K562 (cell line): Measurements from ENCODE around the gene TNIP2. TPM values are rescaled to one million over a fixed set of nuclear protein-coding genes. Genes with fewer than 3 reads are reported as not detected.

Experiments used
- ATAC-seq: fragments of 200-7000 bp; cut with Tn5 transposase; 3 replicates; pipeline ENCODE4 v1.9.1; 2020; ENCODE audit warnings: moderate library complexity
- BruUV-seq: library from RNA; stranded (reverse); fragments of 400-500 nt; replicated peaks from 2 replicates; lab custom pipeline; 2021; lab: Mats Ljungman, UMichigan
- CTCF ChIA-PET: fragments of 300-600 bp; formaldehyde crosslinking; extraction: SDS; loops from one replicate; lab custom pipeline; 2021; ENCODE audit warnings: low intra/inter-chr PET ratio; lab: Yijun Ruan, JAX
- POLR2A ChIA-PET: fragments of 300-600, 350-650 bp; sonication (Branson Sonifier 250); formaldehyde crosslinking; extraction: SDS; loops from one replicate; lab custom pipeline; 2021; ENCODE audit warnings: antibody characterized with exemption, inconsistent platforms; lab: Yijun Ruan, JAX
- DNase-seq, 4 experiments: peaks; one replicate each; pipeline versions ENCODE4 v3.0.0 to v3.0.0-alpha.2; 2011 to 2018; ENCODE audit warnings: low spot score in 3 of 4, mixed read lengths in 3 of 4; ENCODE audit errors: extremely low read depth in 1 of 4
- FAIRE-seq: peaks from 2 replicates; lab custom pipeline; 2011; peaks lifted over from hg19 to GRCh38; lab: Jason Lieb, UNC
- H2AFZ ChIP-seq: 2 replicates; pipeline ENCODE4 v1.6.0; 2011; ENCODE audit warnings: low read depth, low read length, control low read depth, inconsistent platforms
- H3K27ac ChIP-seq: fragments of 200-600 bp; 3 replicates; pipeline ENCODE4 v1.8.0; 2011; ENCODE audit warnings: low read depth, mild to moderate bottlenecking, control low read depth, inconsistent platforms, low read length, moderate library complexity, mixed read lengths; ENCODE audit errors: extremely low read depth
- H3K27me3 ChIP-seq, 2 experiments: fragments of 300-600 bp in 1 of 2; 2 replicates in 1 of 2; 3 replicates in 1 of 2; pipeline versions ENCODE4 v1.6.0 to v1.8.0; 2011; ENCODE audit warnings: inconsistent platforms in 2 of 2, low read length in 2 of 2, mild to moderate bottlenecking in 1 of 2, mixed read lengths in 1 of 2, moderate library complexity in 1 of 2; ENCODE audit not compliant: control insufficient read depth in 2 of 2, insufficient read depth in 2 of 2
- H3K36me3 ChIP-seq: fragments of 300-600 bp; 3 replicates; pipeline ENCODE4 v1.8.0; 2011; ENCODE audit warnings: mild to moderate bottlenecking, low read length, inconsistent platforms; ENCODE audit not compliant: control insufficient read depth, insufficient read depth
- H3K4me1 ChIP-seq, 2 experiments: fragments of 200-600 bp in 1 of 2; replicated peaks in 1 of 2; 2 replicates in 1 of 2; 3 replicates in 1 of 2; pipeline versions ENCODE4 v1.5.1 to v1.8.0; 2011; ENCODE audit warnings: inconsistent platforms in 2 of 2, low read length in 2 of 2, mild to moderate bottlenecking in 1 of 2, mixed read lengths in 1 of 2, moderate library complexity in 1 of 2; ENCODE audit not compliant: control insufficient read depth in 2 of 2, insufficient read depth in 2 of 2
- H3K4me2 ChIP-seq: 2 replicates; pipeline ENCODE4 v1.6.1; 2011; ENCODE audit warnings: low read length, control low read depth, inconsistent platforms, mixed read lengths; ENCODE audit not compliant: insufficient read depth
- H3K4me3 ChIP-seq: fragments of 200-600 bp; sonication (generic), shearing (Covaris generic); 2 replicates; pipeline ENCODE4 v1.5.1; 2016; ENCODE audit warnings: control low read depth, inconsistent platforms
- H3K79me2 ChIP-seq: fragments of 200-600 bp; 3 replicates; pipeline ENCODE4 v1.8.0; 2011; ENCODE audit warnings: low read length, inconsistent platforms; ENCODE audit not compliant: control insufficient read depth, insufficient read depth
- H3K9ac ChIP-seq, 2 experiments: 2 replicates each; pipeline versions ENCODE4 v1.6.0 to v1.6.1; 2011; ENCODE audit warnings: low read depth in 2 of 2, low read length in 2 of 2, control low read depth in 1 of 2, inconsistent platforms in 1 of 2, mild to moderate bottlenecking in 1 of 2, mixed read lengths in 1 of 2; ENCODE audit not compliant: insufficient read depth in 1 of 2
- H3K9me1 ChIP-seq: one replicate; pipeline ENCODE4 v1.6.0; 2011; ENCODE audit warnings: inconsistent platforms, mild to moderate bottlenecking, low read length, moderate library complexity; ENCODE audit not compliant: control insufficient read depth, insufficient read depth
- H3K9me3 ChIP-seq: replicated peaks from 2 replicates; pipeline ENCODE4 v1.5.1; 2011; ENCODE audit warnings: low read depth, low read length, inconsistent platforms; ENCODE audit not compliant: control insufficient read depth, insufficient read depth
- H4K20me1 ChIP-seq: replicated peaks from 2 replicates; pipeline ENCODE4 v1.6.1; 2011; ENCODE audit warnings: low read length, inconsistent platforms, mixed read lengths; ENCODE audit not compliant: control insufficient read depth, insufficient read depth
- BCOR ChIP-seq: fragments of 450-650 bp; IDR thresholded peaks from 2 replicates; pipeline ENCODE4 v1.6.1; 2016
- DNMT1 ChIP-seq: fragments of 450-650 bp; IDR thresholded peaks from 2 replicates; pipeline ENCODE4 v1.6.1; 2016; ENCODE audit warnings: antibody characterized with exemption, mild to moderate bottlenecking
- ETV5 ChIP-seq: sonication (generic); formaldehyde crosslinking; IDR thresholded peaks from 2 replicates; pipeline ENCODE4 v1.4.0; 2020; ENCODE audit warnings: low read depth, mild to moderate bottlenecking, missing genetic modification reagents
- GABPB2 ChIP-seq: fragments of 250-450 bp; sonication (Bioruptor Pico); conservative IDR thresholded peaks from 2 replicates; pipeline ENCODE4 v1.5.1; 2021; ENCODE audit warnings: mild to moderate bottlenecking
- HNRNPL ChIP-seq: fragments of 200-400 bp; formaldehyde crosslinking; IDR thresholded peaks from 2 replicates; pipeline ENCODE4 v1.6.1; 2017; ENCODE audit warnings: low read depth, mild to moderate bottlenecking, low read length
- MYBL2 ChIP-seq, 2 experiments: fragments of 450-650 bp in 1 of 2; sonication (generic) in 1 of 2; formaldehyde crosslinking in 1 of 2; IDR thresholded peaks; 2 replicates each; pipeline versions ENCODE4 v1.6.1 to v1.8.1; 2017 to 2022; ENCODE audit warnings: borderline replicate concordance in 1 of 2, inconsistent platforms in 1 of 2, low read depth in 1 of 2, mild to moderate bottlenecking in 1 of 2, missing genetic modification reagents in 1 of 2, moderate library complexity in 1 of 2
- PHB ChIP-seq: fragments of 250-450 bp; sonication (Bioruptor Pico); IDR thresholded peaks from 2 replicates; pipeline ENCODE4 v1.5.0; 2021
- PRMT5 ChIP-seq: sonication (generic); formaldehyde crosslinking; IDR thresholded peaks from 2 replicates; pipeline ENCODE4 v1.5.0; 2020; ENCODE audit warnings: missing genetic modification reagents
- RBM22 ChIP-seq: fragments of 200-400 bp; formaldehyde crosslinking; IDR thresholded peaks from 2 replicates; pipeline ENCODE4 v1.6.1; 2018; ENCODE audit warnings: low read length, low read depth; ENCODE audit not compliant: poor library complexity, severe bottlenecking
- TAF7 ChIP-seq: fragments of 450-650 bp; IDR thresholded peaks from 2 replicates; pipeline ENCODE4 v1.6.1; 2016; ENCODE audit warnings: missing genetic modification characterization, missing compliant biosample characterization
- TFAM ChIP-seq: fragments of 250-450 bp; sonication (Bioruptor Pico); conservative IDR thresholded peaks from 2 replicates; pipeline ENCODE4 v1.5.0; 2021; ENCODE audit warnings: mild to moderate bottlenecking, moderate library complexity
- XRCC3 ChIP-seq: fragments of 450-650 bp; IDR thresholded peaks from 2 replicates; pipeline ENCODE4 v1.6.1; 2017; ENCODE audit warnings: mild to moderate bottlenecking, moderate library complexity
- ZNF431 ChIP-seq: sonication (generic); formaldehyde crosslinking; IDR thresholded peaks from 2 replicates; pipeline ENCODE4 v1.8.0; 2022; ENCODE audit warnings: mild to moderate bottlenecking, missing genetic modification reagents
- ZNF449 ChIP-seq: fragments of 250-450 bp; sonication (Bioruptor Pico); IDR thresholded peaks from 2 replicates; pipeline ENCODE4 v1.8.0; 2022; ENCODE audit warnings: moderate library complexity, mild to moderate bottlenecking, inconsistent platforms
- ZNF778 ChIP-seq: fragments of 450-650 bp; formaldehyde crosslinking; IDR thresholded peaks from 2 replicates; pipeline ENCODE4 v1.4.0; 2020; ENCODE audit warnings: mild to moderate bottlenecking, moderate library complexity
- whole genome bisulfite sequencing: fragments of 100-300 bp; shearing (Covaris generic); methylation state at CpG from one replicate; pipeline ENCODE4 v1.1.6; 2016; ENCODE audit warnings: low coverage, mixed read lengths; ENCODE audit not compliant: insufficient coverage; ENCODE audit errors: missing lambda C conversion rate; 5-methylcytosine and 5-hydroxymethylcytosine counted together
- in situ Hi-C: fragments of 300-500 bp; cut with MboI; formaldehyde crosslinking; loops from 4 replicates; pipeline ENCODE4 v1.15.0; 2018; ENCODE audit warnings: inconsistent platforms, mixed read lengths
- intact Hi-C: fragments of 100-400 bp; cut with micrococcal nuclease; formaldehyde crosslinking; loops from 2 replicates; pipeline ENCODE4 v1.14.2; 2022
- polyA plus RNA-seq, 8 experiments: library from polyadenylated mRNA; depleted of rRNA in 4 of 8; stranded (reverse) in 5 of 8; unstranded in 3 of 8; fragments of >200 nt; fragmentation: Nextera tagmentation in 2 of 8; fragmentation: Illumina TruSeq in 1 of 8; extraction: Ambion mirVana in 2 of 8; extraction: Trizol in 1 of 8; gene quantifications; 2 replicates each; pipeline versions ENCODE4 v1.2.1 to v1.2.3, GENCODE V29; 2011 to 2014; ENCODE audit warnings: inconsistent platforms in 1 of 8, missing spikeins in 1 of 8
- total RNA-seq, 7 experiments: library from RNA; depleted of rRNA in 6 of 7; stranded (reverse); fragments of >200 nt in 6 of 7; fragmentation: Illumina TruSeq in 2 of 7; extraction: Trizol in 2 of 7; gene quantifications; 2 replicates each; pipeline versions ENCODE4 v1.2.1 to v1.2.3, GENCODE V29; 2011 to 2021; ENCODE audit warnings: low replicate concordance in 1 of 7

Gene TNIP2
- total and polyA plus RNA-seq, 9 of the 15 experiments (the other 6 are each of a cell fraction or from before 2014, with no cell fraction given), result 0.61 to 42.6 (median 19.5) TPM

- CTCF ChIA-PET, result no interaction called here
- H3K4me1 ChIP-seq, result peaks cover 7 to 74% of the 10 kb centered on the region in 2 experiments
- no peaks in the 10 kb centered on the region for H3K9me1 ChIP-seq
- FAIRE-seq (no peak), DNase-seq (no peak), ATAC-seq (no peak)
- H3K9me3 ChIP-seq, result no peaks in the 10 kb centered on the region
- H3K36me3 ChIP-seq, result no peaks in the 10 kb centered on the region
- H4K20me1 ChIP-seq, result no peaks in the 10 kb centered on the region; the same call in 1 of the 2 replicates
- no TSS peak for BruUV-seq
- H3K4me2 ChIP-seq, result no peak overlapping the region
- POLR2A ChIA-PET, result no interaction called here
- no peaks in the 10 kb centered on the region; the same call in 2 of the 3 replicates for H3K79me2 ChIP-seq
- no peak overlapping the region for H2AFZ ChIP-seq
- WGBS, result 73% methylated on average over 5 of the region's 5 CpGs
- H3K27me3 ChIP-seq, result peaks cover 0 to 1% of the 10 kb centered on the region in 2 experiments; a peak in 2 of 5 replicates
- intact Hi-C loops, result no loop called here
- TF ChIP-seq RBM22 (no peak), BCOR (0 out of 2 replicates have a peak, but pooled peaks have one; percentile 21), TFAM (no peak), TAF7 (tag) (no peak), DNMT1 (no peak)
- TF ChIP-seq, all 486 proteins: peak for 1
- no peak overlapping the region for H3K27ac ChIP-seq
- in situ Hi-C loops, result no loop called here
- no peak overlapping the region for H3K4me3 ChIP-seq
- no peak overlapping the region for H3K9ac ChIP-seq
Measured at GRCh38 chr4:2789351-2789750, 33.2 kb upstream of the TNIP2 start.

- intact Hi-C loops, result no loop called here
- ChIA-PET CTCF (no interaction called here), POLR2A (no interaction called here)
- no peaks in the 10 kb centered on the region for H3K36me3 ChIP-seq
- H3K4me1 ChIP-seq, result peaks cover 0 to 67% of the 10 kb centered on the region in 2 experiments; a peak in 4 of 5 replicates
- H3K4me3 ChIP-seq, result no peak overlapping the region
- in situ Hi-C loops, result no loop called here
- FAIRE-seq, result peak; percentile 61
- ATAC-seq, result no peak
- peaks cover 0 to 6% of the 10 kb centered on the region in 2 experiments; a peak in 2 of 5 replicates for H3K27me3 ChIP-seq
- H3K27ac ChIP-seq, result no peak overlapping the region
- WGBS, result 58% methylated on average over 3 of the region's 4 CpGs
- H3K9me3 ChIP-seq, result no peaks in the 10 kb centered on the region; the same call in 1 of the 2 replicates
- BruUV-seq, result no TSS peak
- no peaks in the 10 kb centered on the region for H3K79me2 ChIP-seq
- no peaks in the 10 kb centered on the region for H3K9me1 ChIP-seq
- no peak overlapping the region for H2AFZ ChIP-seq
- peak in 2 of 4 experiments; percentile 44 to 46 for DNase-seq
- H4K20me1 ChIP-seq, result no peaks in the 10 kb centered on the region; the same call in 1 of the 2 replicates
- H3K9ac ChIP-seq, result peak overlapping the region in 1 of 2 experiments; percentile 73; a peak in 1 of 4 replicates
- no peak overlapping the region for H3K4me2 ChIP-seq
- TF ChIP-seq GABPB2 (CRISPR knock-in tag) (no peak), ZNF431 (CRISPR knock-in tag) (no peak), ETV5 (CRISPR knock-in tag) (no peak), ZNF778 (CRISPR knock-in tag) (no peak), PRMT5 (CRISPR knock-in tag) (no peak), MYBL2 (IDR thresholded peaks at IDR 0.05; ENCODE audit: low read depth) (no peak), MYBL2 (CRISPR knock-in tag; IDR thresholded peaks at IDR 0.05; ENCODE audit: borderline replicate concordance) (no peak), PHB (no peak), XRCC3 (no peak), ZNF449 (CRISPR knock-in tag) (no peak), HNRNPL (no peak)
Measured at GRCh38 chr4:2788532-2789103, 32.5 kb upstream of the TNIP2 start.
